GM19455 (cell line): ENCODE results near the gene TNS3.

Experiments used
- ATAC-seq: cut with Tn5 transposase; IDR thresholded peaks from one replicate; pipeline ENCODE4 v1.9.1; 2021; ENCODE audit not compliant: unreplicated experiment

TNS3 gene

DNA sequence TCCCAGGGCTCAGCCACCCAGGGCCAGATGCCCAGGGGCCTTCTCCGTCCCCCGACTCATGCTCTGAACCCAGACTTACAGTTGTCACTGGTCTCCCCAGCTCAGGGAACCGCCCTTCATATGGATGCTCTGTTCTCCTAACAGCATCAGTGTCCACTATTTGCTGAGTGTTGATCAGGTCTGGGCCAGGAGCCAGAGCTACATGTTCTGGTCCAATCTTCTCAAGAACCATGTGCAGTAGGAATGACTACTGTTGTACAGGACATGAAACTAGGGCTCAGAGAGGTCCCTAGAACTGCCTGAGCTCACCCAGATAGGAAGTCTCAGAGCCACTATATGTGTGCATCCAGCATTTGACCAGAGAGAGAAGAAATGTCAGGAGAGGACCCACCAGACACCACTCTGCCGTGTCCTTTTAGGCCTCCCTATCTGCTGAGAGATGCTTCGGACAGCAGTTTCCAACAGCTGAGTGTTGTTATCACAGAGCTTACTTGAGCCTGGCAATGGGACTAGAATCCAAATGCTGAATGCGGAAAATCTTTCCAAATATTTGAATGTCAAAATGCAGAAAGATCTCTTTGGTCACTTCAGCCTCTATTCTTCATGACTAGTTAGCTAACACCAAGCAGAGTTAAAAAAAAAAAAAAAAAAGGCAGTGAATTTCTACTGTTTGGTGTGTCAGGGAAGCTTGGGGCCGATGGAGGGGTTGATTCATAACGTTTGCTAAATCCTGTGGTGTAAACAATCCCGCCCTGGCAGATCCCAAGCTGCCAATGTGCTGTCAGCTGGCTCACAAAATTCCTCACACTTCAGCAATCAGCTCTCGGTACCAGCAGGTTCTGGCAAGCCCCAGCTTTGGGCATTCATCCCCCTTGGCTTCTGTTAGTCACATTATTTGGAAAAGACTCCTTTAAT, 246.1 kb downstream of the TNS3 start:
- no peak for ATAC-seq

DNA sequence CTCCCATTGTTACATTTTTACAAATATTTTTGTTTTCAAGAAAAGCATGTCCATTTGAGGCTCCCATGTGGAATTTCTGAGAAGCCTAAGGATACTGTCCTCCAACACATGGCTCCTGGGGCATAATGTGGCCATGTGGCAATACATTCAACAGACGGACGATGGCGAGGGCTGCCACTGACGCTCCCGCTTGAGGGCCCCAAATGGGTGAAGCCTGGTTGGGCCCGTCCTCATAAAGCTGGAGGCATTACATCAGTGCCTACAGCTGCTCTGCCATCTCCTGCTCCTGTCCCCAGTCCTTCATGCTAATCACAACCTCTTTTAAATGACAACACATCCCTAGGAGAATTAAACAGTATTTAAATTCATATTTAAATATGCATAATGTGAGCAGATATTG, 246.8 kb downstream of the TNS3 start:
- ATAC-seq = no peak

DNA sequence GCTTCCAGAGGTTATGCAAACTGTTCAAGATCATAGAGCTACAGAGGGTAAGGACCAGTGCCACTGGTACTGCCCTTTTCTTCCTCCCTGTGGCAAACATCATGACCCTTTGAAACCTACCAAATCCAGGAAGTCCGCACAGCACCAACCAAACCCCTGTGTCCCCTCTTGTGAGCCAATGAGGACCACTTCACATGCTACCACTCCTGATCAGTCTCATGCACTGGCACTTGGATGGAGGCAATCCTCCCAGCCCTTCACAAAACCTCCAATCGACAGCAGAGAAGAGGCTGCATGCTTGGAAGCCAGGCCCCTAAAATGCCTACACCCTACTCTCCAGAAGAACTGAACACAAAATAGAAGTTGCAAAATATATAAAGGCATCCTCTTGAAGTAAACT, 248.0 kb downstream of the TNS3 start:
- no peak for ATAC-seq

DNA sequence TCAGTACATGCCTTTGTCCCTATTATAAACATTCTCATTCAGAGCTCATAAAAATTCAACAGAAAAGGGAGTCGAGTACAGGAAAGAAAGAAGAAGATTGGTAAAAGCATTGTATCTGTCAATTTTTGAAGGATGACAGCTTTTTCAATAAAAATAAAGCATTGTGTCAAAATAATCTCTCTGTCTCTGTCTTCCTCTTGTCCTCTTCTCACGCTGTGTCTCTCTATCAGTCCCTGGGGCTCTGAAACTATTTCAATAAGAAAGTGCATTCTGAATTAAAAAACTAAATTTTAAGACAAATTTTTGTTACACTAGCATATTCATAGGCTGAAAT, 248.4 kb downstream of the TNS3 start:
- ATAC-seq = no peak

DNA sequence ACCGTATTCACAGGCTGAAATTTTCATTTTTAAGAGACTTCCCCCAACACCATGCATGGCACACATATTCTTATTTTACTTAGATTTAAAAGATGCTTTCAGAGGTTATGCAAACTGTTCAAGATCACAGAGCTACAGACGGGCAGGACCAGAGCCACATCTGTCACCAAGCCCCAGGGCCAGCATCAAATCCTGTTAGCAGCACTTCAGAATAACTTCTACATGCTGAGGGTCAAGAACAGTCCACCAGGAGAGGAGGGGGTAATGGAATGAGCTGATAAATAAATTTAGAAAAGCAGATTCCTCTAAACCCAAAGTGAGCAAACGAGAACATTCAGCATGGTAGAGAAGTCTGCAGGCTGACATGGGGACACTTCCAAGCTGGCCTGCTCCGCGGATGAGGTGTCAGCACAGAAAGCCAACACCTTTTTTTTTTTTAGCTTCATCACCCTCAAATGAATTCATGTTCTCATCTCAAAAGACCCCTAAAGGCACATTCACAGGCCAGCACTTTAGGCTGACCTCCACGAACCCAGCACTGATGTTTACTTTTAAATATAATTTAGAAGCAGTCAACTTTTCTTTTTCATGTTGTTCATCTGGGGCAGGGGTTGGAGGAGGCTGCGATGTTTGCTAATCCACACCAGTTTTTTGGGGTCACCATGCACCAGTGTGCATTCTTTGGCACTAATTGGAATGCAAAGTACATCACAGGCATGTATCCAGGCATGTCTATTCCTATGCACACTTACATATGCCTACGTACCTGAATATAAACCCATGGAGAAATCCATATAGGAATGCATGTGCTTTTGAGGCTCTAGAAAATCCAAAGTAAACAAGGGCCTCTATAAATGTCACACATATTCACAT, 249.0 kb downstream of the TNS3 start:
- ATAC-seq = no peak

DNA sequence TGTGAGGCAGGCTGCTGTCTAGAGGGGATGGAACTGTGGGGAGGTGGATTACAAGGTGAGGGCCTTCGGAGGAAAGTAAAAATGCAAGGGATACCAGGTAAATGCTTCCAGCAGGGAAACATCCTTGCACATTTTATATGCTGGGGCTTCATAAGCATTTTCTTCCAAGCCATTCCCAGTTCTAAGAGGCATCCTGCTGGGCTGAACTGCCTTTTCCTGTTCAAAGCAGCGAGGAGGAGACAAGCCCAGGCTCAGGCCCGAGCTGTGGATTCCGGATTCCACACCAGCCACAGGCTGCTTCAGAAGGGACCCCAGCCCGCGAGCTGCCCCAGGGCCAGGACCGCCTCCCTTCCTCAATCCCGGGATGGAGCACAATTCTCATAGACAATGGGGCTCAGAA, 249.7 kb downstream of the TNS3 start:
- no peak for ATAC-seq

DNA sequence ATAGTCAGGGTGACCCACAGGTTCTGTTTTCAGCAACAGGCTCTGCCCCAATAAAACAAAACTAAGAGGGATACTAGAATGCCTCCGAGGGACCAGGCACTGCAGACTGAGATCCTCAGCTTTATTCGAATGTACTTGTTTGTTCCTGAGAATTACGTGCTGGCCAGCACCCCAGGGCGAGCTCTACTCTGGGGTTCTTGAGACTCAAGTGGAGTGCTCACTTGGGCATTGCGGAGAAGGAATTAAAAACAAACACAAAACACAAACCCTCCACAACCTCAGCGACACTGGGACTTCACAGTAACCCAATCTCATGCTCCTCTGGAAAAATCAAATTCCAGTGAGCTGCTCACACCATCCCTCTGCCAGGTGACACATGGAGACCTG, 250.7 kb downstream of the TNS3 start:
- no peak for ATAC-seq

DNA sequence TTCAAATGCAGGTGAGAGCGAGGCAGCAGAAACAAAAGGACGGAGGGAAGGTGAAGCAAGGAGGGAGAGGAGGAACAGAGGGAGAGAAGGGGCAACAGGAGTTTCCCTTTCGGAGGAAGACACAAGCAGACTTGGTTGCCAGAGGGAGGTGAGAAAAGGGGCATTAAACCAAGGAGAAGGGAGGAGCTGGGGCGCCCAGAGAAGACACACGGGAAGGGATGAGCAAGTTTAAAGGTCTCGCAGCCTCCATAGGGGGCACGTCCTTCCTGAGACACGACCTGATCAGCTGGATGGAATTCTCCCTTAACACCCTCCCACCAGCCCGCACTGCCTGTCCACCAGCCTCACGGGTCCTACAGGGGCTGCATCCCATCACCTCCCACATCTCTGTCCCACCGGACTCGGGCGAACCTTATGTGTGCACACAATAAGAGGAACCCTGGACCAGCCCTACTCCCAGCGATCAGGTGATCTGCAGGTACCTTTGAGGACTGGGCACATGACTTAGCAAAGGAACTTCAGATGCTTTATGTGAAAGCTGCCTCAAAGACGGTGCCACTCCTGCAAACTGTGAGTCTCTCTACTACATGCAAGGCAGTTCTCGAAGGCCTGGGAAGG, 251.2 kb downstream of the TNS3 start:
- no peak for ATAC-seq

DNA sequence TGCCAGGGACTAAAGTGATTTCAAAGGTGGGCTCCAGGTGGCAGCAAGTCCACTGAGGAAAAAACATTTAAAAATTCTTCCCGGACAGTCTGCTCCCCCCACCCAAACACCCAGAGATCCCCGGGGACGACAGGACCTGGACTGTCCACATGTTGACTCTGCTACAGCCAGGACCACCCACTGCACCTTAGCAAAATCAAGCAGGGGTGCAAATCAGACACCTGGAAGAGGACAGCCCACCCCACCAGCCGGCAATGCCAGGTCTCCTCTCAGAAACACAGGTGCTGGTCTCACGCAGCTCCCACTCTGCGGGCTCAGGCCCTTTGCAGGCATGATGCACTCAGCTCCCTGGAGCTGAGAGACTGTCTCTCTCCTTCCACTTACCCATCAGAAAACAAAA, 251.9 kb downstream of the TNS3 start:
- no peak for ATAC-seq

DNA sequence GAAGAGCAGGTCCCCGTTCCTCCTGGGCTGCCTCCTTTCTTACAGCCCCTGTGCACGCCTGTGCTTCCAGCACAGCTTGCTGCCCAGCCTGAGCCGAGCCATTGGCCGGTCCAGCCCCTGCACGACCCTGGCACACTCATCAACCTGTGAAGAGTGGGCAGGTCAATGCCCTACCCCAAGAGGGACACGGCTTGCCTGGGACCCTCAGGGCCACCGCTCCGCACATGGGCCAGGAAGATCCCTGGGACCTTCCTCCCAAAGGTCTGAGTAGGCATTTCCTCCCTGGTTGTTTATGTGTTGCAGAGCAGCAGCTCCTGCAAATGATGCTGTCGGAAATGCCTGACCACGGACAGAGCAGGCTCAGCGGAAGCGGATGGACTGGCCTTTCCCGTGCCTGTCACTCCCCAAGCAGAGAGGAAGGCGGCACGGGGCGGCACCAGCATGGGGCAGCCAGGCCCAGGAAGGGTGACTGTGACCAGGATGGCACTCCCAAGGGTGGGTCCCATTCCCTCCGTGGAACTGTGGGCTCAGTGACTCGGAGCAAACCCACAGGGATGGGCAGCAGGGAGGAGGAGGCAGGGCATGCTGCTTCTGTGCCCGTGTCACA, 252.5 kb downstream of the TNS3 start:
- ATAC-seq = no peak

DNA sequence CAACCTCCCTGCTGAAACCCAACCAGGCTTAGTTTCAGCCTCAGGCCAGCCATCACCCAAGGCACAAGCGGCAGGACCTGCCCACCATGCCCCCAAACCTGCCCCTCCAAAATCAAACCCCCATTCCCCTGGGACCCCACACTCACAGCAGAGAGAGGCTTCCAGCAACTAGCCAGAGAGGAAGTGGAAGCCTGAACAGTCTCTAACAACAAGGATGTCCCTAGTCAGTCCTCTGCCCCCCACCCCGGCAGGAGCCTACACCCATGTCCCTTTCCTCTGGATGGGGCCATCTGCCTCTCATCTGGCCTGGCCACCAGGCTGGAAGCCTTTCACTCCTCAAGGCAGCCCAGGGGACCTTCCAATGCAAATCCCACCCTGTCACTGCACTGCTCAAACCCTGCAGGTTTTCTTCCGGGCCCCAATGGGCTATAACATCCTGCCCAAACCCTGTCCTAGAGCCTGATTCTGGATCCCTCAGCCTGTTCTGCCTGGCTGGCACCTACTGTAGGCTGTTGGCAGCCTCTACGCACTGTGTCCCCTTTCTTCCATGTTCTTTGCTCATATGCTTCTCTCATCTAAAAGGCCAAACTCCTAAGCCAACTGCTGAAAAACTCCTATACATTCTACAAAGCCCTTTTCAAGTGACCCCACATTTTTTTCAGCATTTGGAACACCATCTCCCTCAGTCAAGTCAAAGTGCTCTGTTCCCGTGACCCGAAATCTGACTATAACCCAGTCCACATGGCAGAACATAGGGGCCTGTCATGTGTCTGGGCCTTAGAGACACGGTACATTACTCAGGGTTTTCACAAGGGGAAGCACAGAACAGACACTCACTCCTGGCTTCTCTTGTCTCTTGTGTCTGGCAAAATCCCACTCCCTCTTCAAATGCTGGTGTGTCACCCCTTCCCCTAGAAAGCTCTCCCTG, 253.3 kb downstream of the TNS3 start:
- ATAC-seq = no peak

DNA sequence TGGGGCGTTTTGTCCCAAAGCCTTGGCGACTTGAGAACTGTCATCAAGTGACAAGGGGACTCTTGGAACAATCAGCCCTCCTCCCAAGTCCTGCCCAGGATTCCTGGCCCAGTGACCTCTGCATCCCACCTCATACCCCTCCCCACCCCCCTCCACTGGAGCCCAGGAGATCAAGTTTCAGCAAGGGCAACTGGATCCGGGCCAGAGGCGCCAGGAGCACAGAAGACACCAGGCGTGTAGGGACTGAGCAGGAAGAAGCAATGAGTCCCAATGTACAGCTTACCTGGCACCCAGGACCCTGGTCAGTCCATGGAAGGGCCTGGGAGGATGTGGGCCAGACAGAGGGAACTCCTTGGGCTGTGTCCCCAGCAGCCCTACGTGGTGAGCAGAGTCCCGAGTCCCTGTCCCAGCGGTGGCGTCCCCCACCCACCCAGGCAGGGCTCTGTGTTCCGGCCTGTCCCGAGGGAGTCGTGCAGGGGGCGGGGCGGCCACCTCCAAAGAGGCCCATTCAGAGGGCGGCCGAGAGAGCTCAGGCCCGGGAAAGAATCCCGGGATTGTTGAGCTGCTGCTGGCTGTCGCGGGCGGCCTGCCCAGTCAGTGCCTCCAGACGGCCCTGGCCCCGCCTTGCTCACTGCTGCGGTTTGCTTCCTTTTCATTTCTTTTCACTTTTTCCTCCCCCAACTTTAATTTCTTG, 254.1 kb downstream of the TNS3 start:
- no peak for ATAC-seq

DNA sequence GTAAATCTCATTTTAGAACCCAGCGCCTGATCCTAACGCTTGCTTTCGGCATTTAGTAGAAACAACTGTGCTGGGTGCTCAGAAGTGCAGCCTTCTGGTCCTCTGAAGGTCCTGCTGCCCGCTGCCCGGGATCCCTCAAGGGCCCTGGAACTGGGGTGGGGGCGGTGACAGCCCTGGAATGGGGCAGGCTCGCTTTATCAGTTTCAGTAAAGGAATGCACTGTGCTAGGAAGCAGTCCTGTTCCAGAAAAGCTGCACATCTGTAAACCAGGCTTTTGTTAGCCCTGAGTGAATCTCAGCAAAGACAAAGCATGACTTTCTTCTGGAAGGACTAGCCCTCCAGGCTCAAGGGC, 254.6 kb downstream of the TNS3 start:
- ATAC-seq = no peak

DNA sequence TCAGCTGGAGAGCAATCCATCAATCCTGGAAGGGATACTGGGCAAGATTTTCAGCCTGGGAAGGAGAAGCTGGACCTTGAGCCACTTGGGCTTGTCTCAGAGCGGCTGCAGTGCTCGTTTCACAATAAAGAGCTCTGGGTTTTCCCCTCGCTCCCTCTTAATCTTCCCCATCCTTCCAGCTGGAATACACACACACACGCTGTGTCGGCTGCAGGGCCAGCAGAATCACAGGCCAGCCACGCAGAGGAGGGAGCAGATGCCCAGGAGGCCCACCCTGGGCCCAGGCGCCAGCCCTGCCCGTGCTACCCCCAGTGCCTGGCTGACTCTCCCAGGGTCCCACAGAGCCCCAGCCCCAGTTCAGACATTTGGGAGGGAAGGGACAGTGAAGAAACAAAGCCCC, 255.1 kb downstream of the TNS3 start:
- ATAC-seq = no peak

DNA sequence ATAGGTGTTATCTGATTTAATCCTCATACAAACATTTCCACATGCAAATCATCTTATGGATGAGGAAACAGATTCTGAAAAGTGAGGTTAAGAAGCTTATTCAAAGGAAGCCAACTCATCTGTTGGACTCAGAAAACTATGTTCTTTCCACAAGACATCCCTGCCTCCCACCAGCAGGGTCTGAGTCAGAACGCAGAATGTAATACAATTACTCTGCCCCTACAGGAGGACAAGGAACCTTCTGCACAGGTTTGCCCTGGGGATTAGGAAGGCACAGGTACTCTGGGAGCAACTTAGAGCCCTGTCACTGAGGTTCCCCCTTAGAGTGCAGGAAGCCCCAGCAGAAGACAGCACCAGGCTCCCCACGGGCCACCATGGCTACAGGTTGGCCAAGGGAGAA, 255.7 kb downstream of the TNS3 start:
- no peak for ATAC-seq

DNA sequence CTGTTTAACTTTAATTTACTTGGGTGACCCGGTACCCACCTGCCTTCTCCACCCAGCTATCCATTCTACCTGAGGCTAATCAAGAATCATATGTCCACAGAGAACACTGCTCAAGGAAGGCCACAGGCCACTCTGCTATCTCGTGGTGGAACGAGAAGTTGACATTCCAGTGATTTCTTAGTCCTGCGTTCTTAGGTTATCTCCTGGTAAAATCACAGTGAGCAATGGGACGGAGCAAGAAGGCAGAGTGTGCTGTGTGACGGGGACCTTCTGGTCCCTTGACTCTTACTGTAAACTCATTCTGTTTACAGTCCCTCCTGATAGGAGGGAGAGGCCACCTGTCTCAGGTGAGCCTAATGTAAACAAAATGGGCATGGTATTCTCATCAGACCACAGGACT, 256.6 kb downstream of the TNS3 start:
- no peak for ATAC-seq

DNA sequence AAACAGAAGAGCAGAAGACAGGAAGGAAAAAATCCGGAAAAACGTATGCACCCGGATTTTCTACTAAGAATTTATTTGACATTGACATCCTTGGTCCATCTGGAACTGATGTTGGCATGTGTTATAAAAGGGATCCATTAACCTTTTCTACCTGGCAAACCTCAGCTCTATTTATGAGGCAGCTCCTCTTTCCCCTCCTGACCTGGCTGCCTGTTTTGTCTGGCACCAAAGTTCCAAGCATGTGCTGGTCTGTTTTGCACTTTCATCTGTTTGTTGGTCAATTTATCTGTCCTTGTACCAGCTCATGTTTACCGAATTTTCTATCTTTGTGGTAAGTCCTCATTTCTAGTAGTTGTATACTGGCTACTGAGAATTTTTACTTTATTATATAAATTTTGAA, 258.0 kb downstream of the TNS3 start:
- ATAC-seq = no peak

DNA sequence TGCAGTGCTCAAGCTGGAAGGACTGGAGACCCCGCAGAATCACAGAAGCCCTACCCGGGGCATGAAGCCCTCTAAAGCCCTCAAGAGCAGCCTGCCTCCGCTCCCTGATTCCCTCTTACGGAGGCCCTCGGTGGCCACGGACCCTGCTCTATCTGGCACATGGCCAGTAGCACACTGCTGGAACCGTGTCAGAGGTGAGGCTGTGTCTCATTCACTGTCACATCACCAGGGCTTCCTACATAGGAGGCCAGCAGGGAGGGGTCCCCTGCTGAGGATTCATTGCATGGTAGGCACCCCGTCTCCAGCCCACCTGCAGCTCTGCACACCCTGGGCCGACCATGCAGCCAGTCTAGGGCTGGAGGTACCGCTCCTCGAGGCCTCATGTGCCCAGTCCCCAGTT, 259.2 kb downstream of the TNS3 start:
- ATAC-seq = no peak

DNA sequence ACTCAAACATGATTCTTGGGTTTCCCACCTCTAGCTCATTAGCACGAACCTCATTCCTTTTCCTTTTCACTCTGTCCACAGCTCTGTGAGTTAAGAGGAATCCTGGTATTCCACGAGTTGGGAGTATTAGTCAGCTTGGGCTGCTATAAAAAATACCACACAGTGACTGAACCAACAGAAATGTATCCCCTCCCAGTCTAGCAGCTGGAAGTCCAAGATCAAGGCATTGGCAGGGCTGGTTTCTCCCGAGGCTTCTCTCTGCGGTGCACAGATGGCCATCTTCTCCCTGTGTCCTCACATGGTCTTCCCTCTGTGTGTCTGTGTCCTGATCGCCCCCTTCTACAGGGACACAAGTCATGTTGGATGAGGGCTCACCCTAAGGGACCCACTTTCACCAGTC, 261.6 kb downstream of the TNS3 start:
- no peak for ATAC-seq
